Nephron (organoid): Measurements from ENCODE around the gene EIF4G1.

Source experiments
- H3K27ac Mint-ChIP-seq, 3 experiments: 2 replicates each; pipeline ENCODE4 v1.8.0; 2020; ENCODE audit warnings: mixed read lengths in 3 of 3, mild to moderate bottlenecking in 2 of 3, moderate library complexity in 1 of 3
- H3K27me3 Mint-ChIP-seq: 2 replicates; pipeline ENCODE4 v1.8.0; 2021; ENCODE audit warnings: low read depth, mild to moderate bottlenecking, moderate library complexity, mixed read lengths
- H3K36me3 Mint-ChIP-seq: 2 replicates; pipeline ENCODE4 v1.8.0; 2020; ENCODE audit warnings: low read depth, mixed read lengths
- H3K4me1 Mint-ChIP-seq: 2 replicates; pipeline ENCODE4 v1.8.0; 2020; ENCODE audit warnings: mixed read lengths
- H3K4me3 Mint-ChIP-seq, 3 experiments: 2 replicates each; pipeline ENCODE4 v1.8.0; 2020; ENCODE audit warnings: mild to moderate bottlenecking in 3 of 3, mixed read lengths in 3 of 3, moderate library complexity in 2 of 3
- H3K9me3 Mint-ChIP-seq: 2 replicates; pipeline ENCODE4 v1.8.0; 2020; ENCODE audit warnings: mixed read lengths
- CTCF ChIP-seq, 3 experiments: fragments of 200-600 bp; sonication (generic); IDR thresholded peaks; one replicate each; pipeline ENCODE4 v1.5.0; 2021; ENCODE audit warnings: antibody characterized with exemption in 3 of 3; ENCODE audit not compliant: unreplicated experiment in 3 of 3

Gene EIF4G1

GRCh38 chr3:184352149-184352785 is 37.9 kb downstream of the EIF4G1 start:
- Mint-ChIP-seq H3K27ac (peak overlapping the region; percentile 43 to 92 (median 88)), H3K4me3 (no peak overlapping the region), H3K27me3 (no peaks in the 10 kb centered on the region), H3K9me3 (no peaks in the 10 kb centered on the region), H3K36me3 (peaks cover 25% of the 10 kb centered on the region), H3K4me1 (peaks cover 41% of the 10 kb centered on the region)
- no peak for TF ChIP-seq CTCF (IDR thresholded peaks at IDR 0.05; ENCODE audit: unreplicated experiment in 3 of 3)

GRCh38 chr3:184352897-184353545 is 38.6 kb downstream of the EIF4G1 start:
- TF ChIP-seq CTCF (IDR thresholded peaks at IDR 0.05; ENCODE audit: unreplicated experiment in 3 of 3) = no peak
- no peaks in the 10 kb centered on the region for H3K27me3 Mint-ChIP-seq
- peaks cover 34% of the 10 kb centered on the region for H3K4me1 Mint-ChIP-seq
- no peaks in the 10 kb centered on the region for H3K9me3 Mint-ChIP-seq
- H3K4me3 Mint-ChIP-seq = no peak overlapping the region
- H3K36me3 Mint-ChIP-seq = peaks cover 25% of the 10 kb centered on the region
- peak overlapping the region in 1 of 3 experiments; percentile 92 for H3K27ac Mint-ChIP-seq

- Mint-ChIP-seq H3K9me3 (no peaks in the 10 kb centered on the region), H3K4me1 (peaks cover 31% of the 10 kb centered on the region), H3K27ac (no peak overlapping the region), H3K4me3 (no peak overlapping the region), H3K27me3 (no peaks in the 10 kb centered on the region), H3K36me3 (peaks cover 25% of the 10 kb centered on the region)
- no peak for TF ChIP-seq CTCF (IDR thresholded peaks at IDR 0.05; ENCODE audit: unreplicated experiment in 3 of 3)
Measured at GRCh38 chr3:184353546-184353941, 39.1 kb downstream of the EIF4G1 start.

- no peaks in the 10 kb centered on the region for H3K27me3 Mint-ChIP-seq
- TF ChIP-seq CTCF (IDR thresholded peaks at IDR 0.05; ENCODE audit: unreplicated experiment in 3 of 3) = peak; percentile 54 to 61 (median 58)
- no peaks in the 10 kb centered on the region for H3K9me3 Mint-ChIP-seq
- no peak overlapping the region for H3K27ac Mint-ChIP-seq
- peaks cover 25% of the 10 kb centered on the region for H3K36me3 Mint-ChIP-seq
- no peak overlapping the region for H3K4me3 Mint-ChIP-seq
- H3K4me1 Mint-ChIP-seq = peaks cover 26% of the 10 kb centered on the region
Measured at GRCh38 chr3:184354121-184354728, 39.8 kb downstream of the EIF4G1 start.

GRCh38 chr3:184354754-184355153 is 40.3 kb downstream of the EIF4G1 start:
- no peak for TF ChIP-seq CTCF (IDR thresholded peaks at IDR 0.05; ENCODE audit: unreplicated experiment in 3 of 3)
- Mint-ChIP-seq H3K9me3 (no peaks in the 10 kb centered on the region), H3K27me3 (no peaks in the 10 kb centered on the region), H3K27ac (no peak overlapping the region), H3K4me3 (no peak overlapping the region), H3K36me3 (peaks cover 25% of the 10 kb centered on the region), H3K4me1 (peaks cover 25% of the 10 kb centered on the region)
